IPS-18a (cell line): ENCODE measurements around the gene ATP5PO.

Experiments
- H3K27ac ChIP-seq: one replicate; pipeline ENCODE4 v1.5.1; 2013; ENCODE audit warnings: low read length
- H3K27me3 ChIP-seq: one replicate; pipeline ENCODE4 v1.6.1; 2013; ENCODE audit warnings: mild to moderate bottlenecking, low read length; ENCODE audit not compliant: control insufficient read depth, insufficient read depth
- H3K36me3 ChIP-seq: one replicate; pipeline ENCODE4 v1.6.1; 2013; ENCODE audit warnings: low read depth, low read length; ENCODE audit not compliant: control insufficient read depth
- H3K4me1 ChIP-seq: one replicate; pipeline ENCODE4 v1.6.1; 2013; ENCODE audit warnings: low read depth, low read length; ENCODE audit not compliant: control insufficient read depth
- H3K4me3 ChIP-seq: one replicate; pipeline ENCODE4 v1.5.1; 2013; ENCODE audit warnings: low read length
- H3K9ac ChIP-seq: one replicate; pipeline ENCODE4 v1.6.1; 2013; ENCODE audit warnings: mild to moderate bottlenecking, low read length, moderate library complexity
- H3K9me3 ChIP-seq: one replicate; pipeline ENCODE4 v1.6.1; 2013; ENCODE audit warnings: low read depth, low read length; ENCODE audit not compliant: control insufficient read depth

Gene ATP5PO

DNA sequence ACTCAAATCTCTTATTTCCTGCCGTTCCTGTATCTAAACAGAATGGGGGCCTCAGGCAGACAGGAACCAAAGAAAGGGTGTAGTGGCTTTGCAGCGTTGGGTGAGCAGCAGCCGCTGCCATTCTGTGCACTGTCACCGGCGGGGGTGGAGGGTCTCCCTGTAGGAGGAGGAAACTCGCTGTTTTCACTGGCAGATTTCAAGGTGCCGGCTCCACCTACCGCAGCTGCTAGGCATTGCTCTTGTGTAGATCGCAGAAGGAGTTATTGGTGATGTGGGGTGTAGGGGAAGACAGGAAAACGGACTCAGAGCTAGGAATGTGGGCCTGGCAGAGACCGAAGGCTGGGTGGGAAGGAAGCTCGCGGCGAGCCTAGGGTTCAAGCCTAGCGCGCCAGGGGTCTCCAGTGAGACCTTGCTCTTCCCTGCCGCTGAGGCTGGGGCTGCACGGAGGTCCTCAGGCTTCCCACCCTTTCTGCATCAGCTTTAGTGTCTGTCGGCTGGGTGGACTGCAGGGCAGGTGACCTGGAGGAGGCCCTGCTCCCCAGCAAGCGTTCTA lies 20.8 kb downstream of the ATP5PO start:
- Histone ChIP-seq H3K4me3 (peak overlapping the region; percentile 28), H3K27ac (no peak overlapping the region), H3K27me3 (no peaks in the 10 kb centered on the region), H3K9ac (no peak overlapping the region), H3K4me1 (peaks cover 10% of the 10 kb centered on the region), H3K36me3 (no peaks in the 10 kb centered on the region), H3K9me3 (no peaks in the 10 kb centered on the region)

DNA sequence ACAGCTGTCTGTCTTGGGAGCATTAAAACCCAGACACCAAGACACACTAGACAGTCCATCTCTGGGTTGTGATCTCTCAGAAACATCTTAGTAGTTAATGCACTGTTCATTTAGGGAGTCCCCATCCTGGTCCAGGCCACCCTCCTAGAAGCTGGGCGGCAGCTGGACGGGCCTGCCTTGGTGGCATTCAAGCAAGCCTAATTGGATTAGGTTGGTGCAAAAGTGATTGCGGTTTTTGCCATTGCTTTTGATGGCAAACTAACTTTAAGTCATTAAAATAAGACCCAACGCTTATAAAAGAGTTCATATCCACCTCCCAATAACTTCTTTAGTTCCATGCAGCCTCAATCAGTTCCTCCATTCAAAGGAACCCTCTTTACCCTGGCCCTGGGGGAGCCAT lies 21.7 kb downstream of the ATP5PO start:
- Histone ChIP-seq H3K27me3 (no peaks in the 10 kb centered on the region), H3K27ac (no peak overlapping the region), H3K9ac (no peak overlapping the region), H3K4me3 (no peak overlapping the region), H3K4me1 (peaks cover 10% of the 10 kb centered on the region), H3K9me3 (no peaks in the 10 kb centered on the region), H3K36me3 (no peaks in the 10 kb centered on the region)

DNA sequence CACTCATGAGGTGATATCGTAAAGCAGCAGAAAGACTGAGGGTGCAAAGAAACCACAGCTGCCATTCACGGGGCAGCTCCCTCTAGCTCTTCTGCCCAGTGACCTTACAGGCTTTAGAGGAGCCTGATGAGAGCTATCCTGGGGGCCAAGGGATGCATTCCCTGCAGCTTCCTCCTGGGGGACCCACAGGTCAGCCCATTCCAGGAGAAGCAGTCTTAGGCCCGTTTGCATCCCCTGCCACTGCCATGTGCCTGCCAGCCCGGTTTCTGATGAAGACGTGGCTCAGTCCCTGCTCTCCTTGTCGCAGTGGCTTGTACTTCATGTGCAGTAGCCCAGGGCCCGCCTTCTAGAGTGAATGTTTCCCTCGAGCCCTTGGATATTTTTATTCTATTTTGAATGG lies 22.8 kb downstream of the ATP5PO start:
- H3K4me3 ChIP-seq: no peak overlapping the region
- peaks cover 10% of the 10 kb centered on the region for H3K4me1 ChIP-seq
- no peaks in the 10 kb centered on the region for H3K9me3 ChIP-seq
- H3K27me3 ChIP-seq: no peaks in the 10 kb centered on the region
- no peaks in the 10 kb centered on the region for H3K36me3 ChIP-seq
- no peak overlapping the region for H3K9ac ChIP-seq
- no peak overlapping the region for H3K27ac ChIP-seq

DNA sequence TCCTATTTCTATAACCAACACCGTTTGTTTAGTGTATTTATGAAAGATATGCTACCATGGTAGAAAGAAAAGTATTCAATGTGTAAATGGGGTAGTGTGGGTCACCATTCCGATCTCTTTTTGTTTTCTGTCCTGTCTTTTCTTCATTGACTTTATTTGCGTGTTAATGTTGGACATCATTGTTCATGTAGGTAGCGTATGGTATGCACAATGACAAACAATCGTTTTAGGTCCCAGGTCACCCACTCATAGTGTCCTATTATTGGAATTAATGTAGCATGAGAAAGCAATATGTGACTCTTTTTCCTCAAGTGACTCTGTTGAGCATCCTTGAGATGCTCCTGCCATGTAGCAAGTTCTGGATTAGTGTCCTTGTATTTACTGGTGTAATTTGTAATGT lies 25.4 kb downstream of the ATP5PO start:
- H3K9ac ChIP-seq: no peak overlapping the region
- H3K27ac ChIP-seq: no peak overlapping the region
- no peaks in the 10 kb centered on the region for H3K27me3 ChIP-seq
- H3K4me3 ChIP-seq: no peak overlapping the region
- H3K4me1 ChIP-seq: peaks cover 10% of the 10 kb centered on the region
- no peaks in the 10 kb centered on the region for H3K9me3 ChIP-seq
- H3K36me3 ChIP-seq: no peaks in the 10 kb centered on the region

DNA sequence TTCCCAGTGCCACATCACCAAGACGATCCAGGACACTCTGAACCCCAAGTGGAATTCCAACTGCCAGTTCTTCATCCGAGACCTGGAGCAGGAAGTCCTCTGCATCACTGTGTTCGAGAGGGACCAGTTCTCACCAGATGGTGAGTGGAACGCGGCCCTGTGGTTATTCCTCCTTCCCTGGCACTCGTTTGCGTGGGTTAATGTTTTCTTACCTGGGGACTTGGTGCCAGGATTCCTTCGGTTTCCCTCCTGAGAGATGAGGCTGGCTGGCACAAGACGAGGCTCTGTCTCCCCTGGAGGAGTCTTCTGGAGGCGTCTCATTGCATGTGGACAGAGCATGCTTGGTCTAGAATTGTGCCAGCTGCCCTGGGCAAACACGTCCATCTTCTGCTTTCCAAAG lies 29.3 kb downstream of the ATP5PO start:
- no peaks in the 10 kb centered on the region for H3K9me3 ChIP-seq
- no peaks in the 10 kb centered on the region for H3K36me3 ChIP-seq
- no peak overlapping the region for H3K9ac ChIP-seq
- no peaks in the 10 kb centered on the region for H3K27me3 ChIP-seq
- no peaks in the 10 kb centered on the region for H3K4me1 ChIP-seq
- H3K27ac ChIP-seq: no peak overlapping the region
- H3K4me3 ChIP-seq: no peak overlapping the region

DNA sequence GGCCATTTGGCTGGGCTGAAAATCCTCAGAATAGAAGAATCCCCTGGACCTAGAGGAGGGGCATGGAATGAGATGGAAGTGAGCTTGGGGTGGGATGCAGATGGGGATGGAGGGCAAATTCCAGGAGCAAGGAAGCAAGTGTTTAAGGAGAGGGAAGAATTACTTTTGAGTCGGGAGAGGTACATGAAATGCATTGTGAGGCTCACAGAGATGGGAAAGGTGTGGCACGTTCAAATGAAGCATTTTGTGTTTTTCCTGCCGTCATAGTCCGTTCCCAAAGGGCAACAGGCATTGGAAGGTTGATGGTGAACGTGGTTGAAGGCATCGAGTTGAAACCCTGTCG lies 30.5 kb downstream of the ATP5PO start:
- Histone ChIP-seq H3K27me3 (no peaks in the 10 kb centered on the region), H3K4me1 (no peaks in the 10 kb centered on the region), H3K4me3 (no peak overlapping the region), H3K27ac (no peak overlapping the region), H3K9ac (no peak overlapping the region), H3K9me3 (no peaks in the 10 kb centered on the region), H3K36me3 (no peaks in the 10 kb centered on the region)

DNA sequence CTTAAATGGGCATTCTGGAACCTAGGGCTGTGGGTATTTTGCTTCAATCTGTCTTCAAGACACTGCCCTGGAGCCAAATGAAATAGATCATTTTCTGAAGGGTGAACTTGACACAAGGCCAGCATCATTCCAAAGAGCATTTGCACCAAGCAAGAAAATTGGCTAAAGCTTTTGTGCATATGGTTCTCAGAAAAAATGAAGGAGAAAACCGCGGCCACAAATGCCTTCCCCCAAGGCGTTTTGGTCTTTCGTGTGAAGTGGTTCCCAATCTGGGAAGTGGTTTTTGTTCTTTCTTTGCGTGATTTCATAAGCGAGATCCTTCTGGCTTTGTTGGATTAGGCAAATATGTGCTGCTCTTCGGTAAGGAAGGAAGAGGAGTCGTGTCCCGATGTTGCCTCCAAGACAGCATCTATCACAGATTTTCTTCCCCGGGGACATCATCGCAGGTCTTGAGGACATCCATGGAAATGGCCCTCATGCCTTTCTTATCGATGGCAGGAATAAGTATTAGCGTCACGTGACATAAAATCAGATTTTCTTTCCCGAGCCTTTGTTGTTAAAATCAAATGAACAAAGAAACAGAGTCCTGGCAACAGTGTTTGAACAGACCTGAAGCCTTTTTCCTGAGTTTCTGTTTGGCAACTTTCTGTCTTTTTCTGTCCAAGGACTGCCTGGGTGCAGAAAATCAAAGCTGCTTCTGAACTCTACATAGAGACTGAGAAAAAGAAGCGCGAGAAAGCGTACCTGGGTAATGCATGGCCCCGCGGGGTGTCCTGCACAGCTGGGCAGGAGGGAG lies 31.0 kb downstream of the ATP5PO start:
- Histone ChIP-seq H3K9ac (no peak overlapping the region), H3K36me3 (no peaks in the 10 kb centered on the region), H3K27me3 (no peaks in the 10 kb centered on the region), H3K4me1 (no peaks in the 10 kb centered on the region), H3K4me3 (no peak overlapping the region), H3K27ac (no peak overlapping the region), H3K9me3 (no peaks in the 10 kb centered on the region)

DNA sequence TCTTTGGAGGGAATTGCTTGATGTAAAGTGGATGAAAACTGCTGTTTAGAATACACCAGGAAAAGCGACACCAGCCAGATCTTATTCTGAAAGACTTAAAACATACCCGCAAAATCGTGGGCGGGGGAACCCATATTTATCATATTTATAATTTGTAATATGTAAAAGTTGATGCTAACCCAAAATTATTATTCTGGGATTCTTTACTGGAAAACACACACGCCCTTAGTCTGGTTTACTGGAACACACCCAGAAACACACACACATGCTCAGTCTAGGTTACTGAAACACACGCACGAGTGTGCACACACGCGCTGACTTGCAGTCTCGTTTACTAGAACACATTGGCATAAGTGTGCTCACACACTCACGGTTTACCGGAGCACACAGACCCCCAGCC lies 32.5 kb downstream of the ATP5PO start:
- Histone ChIP-seq H3K27ac (no peak overlapping the region), H3K27me3 (no peaks in the 10 kb centered on the region)

DNA sequence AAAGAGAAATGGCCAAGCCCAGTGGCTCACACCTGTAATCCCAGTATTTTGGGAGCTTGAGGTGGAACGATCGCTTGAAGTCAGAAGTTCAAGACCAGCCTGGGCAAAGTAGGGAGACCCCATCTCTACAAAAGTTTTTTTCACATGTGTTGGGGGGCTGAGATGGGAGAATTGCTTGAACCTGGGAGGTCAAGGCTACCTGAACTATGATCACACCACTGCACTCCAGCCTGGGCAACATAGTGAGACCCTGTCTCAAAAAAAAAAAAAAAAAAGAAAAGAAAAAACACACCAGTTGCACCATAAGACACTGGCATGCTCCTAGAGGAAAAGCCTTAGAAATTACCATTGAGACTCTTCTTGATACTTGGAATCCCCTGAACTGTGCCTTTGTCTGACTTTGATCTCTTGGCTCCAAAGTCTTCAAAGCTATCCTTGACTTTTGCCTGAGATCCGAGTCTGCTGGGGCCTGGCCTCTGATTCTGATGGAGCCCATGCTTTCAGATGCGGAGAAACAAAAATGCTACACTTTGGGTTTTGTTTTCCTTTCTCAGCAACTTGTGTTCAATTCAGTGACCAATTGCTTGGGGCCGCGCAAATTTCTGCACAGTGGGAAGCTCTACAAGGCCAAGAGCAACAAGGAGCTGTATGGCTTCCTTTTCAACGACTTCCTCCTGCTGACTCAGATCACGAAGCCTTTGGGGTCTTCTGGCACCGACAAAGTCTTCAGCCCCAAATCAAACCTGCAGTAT lies 33.7 kb downstream of the ATP5PO start:
- H3K36me3 ChIP-seq: no peaks in the 10 kb centered on the region
- H3K9ac ChIP-seq: no peak overlapping the region
- no peaks in the 10 kb centered on the region for H3K4me1 ChIP-seq
- H3K27me3 ChIP-seq: no peaks in the 10 kb centered on the region
- H3K9me3 ChIP-seq: no peaks in the 10 kb centered on the region
- no peak overlapping the region for H3K27ac ChIP-seq
- H3K4me3 ChIP-seq: no peak overlapping the region

More for the DNA sequence above, 32.5 kb downstream of the ATP5PO start:
- no peaks in the 10 kb centered on the region for H3K36me3 ChIP-seq
- no peaks in the 10 kb centered on the region for H3K9me3 ChIP-seq
- no peak overlapping the region for H3K9ac ChIP-seq
- H3K4me3 ChIP-seq: no peak overlapping the region
- H3K4me1 ChIP-seq: no peaks in the 10 kb centered on the region

DNA sequence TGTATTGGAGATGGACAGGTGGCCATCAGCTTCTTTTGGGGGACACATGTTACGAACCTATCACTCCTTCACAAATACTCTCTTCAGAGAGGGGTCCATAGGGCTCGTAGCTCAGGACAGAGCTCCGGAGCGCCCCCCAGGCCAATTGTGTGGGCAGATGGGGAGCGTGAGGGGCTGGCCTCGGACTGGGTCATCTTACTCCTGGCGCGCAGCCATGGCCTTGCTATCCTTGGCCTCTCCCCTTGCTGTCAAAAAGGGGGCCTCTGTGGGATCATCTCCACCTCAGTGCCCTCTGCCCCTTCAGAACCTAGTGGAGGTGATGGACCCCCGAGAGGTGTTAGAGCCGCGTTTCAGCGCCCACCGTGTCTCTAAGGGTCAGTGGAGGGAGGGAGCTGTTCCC lies 35.0 kb downstream of the ATP5PO start:
- Histone ChIP-seq H3K9me3 (no peaks in the 10 kb centered on the region), H3K27ac (no peak overlapping the region), H3K27me3 (no peaks in the 10 kb centered on the region), H3K4me3 (no peak overlapping the region), H3K4me1 (no peaks in the 10 kb centered on the region), H3K9ac (no peak overlapping the region), H3K36me3 (no peaks in the 10 kb centered on the region)

DNA sequence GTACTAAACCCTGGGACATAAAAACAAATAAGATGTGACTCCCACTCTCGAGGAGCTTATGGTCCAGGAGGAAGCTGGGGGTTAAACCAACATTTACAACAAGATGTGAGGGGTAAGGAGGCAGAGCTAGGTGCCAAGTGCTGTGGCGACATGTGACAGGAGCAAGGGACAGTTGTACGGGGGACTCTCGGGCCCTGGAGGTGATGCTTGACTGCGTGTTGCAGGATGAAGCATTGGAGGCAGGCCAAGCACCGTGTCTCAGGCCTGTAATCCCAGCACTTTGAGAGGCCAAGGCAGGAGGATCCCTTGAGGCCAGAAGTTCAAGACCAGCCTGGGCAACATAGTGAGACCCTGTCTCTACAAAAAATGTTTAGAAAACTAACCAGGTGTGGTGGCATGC lies 36.8 kb downstream of the ATP5PO start:
- no peak overlapping the region for H3K4me3 ChIP-seq
- H3K27ac ChIP-seq: no peak overlapping the region
- no peaks in the 10 kb centered on the region for H3K27me3 ChIP-seq

More for the DNA sequence above, 36.8 kb downstream of the ATP5PO start:
- Histone ChIP-seq H3K9ac (no peak overlapping the region), H3K36me3 (no peaks in the 10 kb centered on the region), H3K4me1 (no peaks in the 10 kb centered on the region), H3K9me3 (no peaks in the 10 kb centered on the region)
